Activated T-helper 9 cell treated with anti-CD3 and anti-CD28 coated beads, Interleukin-2, amount 50 U/mL, for 16 hours (primary cell): ENCODE measurements around the gene FOXRED2.

ENCODE experiments used
- DNase-seq: peaks from one replicate; pipeline ENCODE4 v3.0.0-alpha.2; 2020; ENCODE audit warnings: low read depth

Gene FOXRED2

GRCh38 chr22:36447632-36448031, 59.2 kb downstream of the FOXRED2 start:
- DNase-seq = no peak

- DNase-seq = no peak
These were observed 61.6 kb downstream of the FOXRED2 start for GRCh38 chr22:36445158-36445668.

- no peak for DNase-seq
These were observed 63.6 kb downstream of the FOXRED2 start for GRCh38 chr22:36443198-36443770.

GRCh38 chr22:36442506-36443197, 64.2 kb downstream of the FOXRED2 start:
- DNase-seq = no peak

- DNase-seq = no peak
These were observed 66.3 kb downstream of the FOXRED2 start for GRCh38 chr22:36440429-36441002.

GRCh38 chr22:36439481-36440271, 67.2 kb downstream of the FOXRED2 start:
- peak; percentile 11 for DNase-seq
